ENCODE measurements around the gene H3-3A. TPM values are rescaled to one million over a fixed set of nuclear protein-coding genes. Genes with fewer than 3 reads are reported as not detected.

Gene H3-3A
- total RNA-seq, 1 experiment from 2014 or later: 1,129 TPM

DNA sequence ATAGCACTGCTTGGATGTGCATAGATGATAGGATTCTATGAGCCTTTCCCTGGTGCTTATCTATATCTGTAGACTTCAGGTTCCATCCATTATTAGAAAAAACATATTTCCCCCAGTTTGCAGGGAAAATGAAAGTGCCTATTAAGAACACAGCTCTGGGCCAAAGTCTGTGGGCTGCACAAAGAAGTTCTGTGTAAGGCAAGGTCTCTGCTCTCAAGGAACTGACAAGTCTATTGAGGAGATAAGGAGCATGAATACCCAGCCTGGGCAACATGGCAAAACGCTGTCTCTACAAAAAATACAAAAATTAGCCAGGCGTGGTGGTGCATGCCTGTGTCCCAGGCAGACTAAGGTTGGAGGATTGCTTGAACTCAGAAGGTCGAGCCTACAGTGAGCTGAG lies 41.1 kb upstream of the H3-3A start:
- no peak overlapping the region for H2BK12ac ChIP-seq (ENCODE audit: insufficient read length, low read depth, low read length)
- Mint-ChIP-seq H3K4me3 (no peak overlapping the region), H3K9me3 (no peaks in the 10 kb centered on the region), H3K4me1 (no peaks in the 10 kb centered on the region), H3K27me3 (ENCODE audit: low read depth) (peaks cover 3% of the 10 kb centered on the region; the same call in 1 of the 2 replicates), H3K27ac (no peak overlapping the region), H3K36me3 (ENCODE audit: insufficient read depth in 1 of 3, low read depth in 3 of 3) (no peaks in the 10 kb centered on the region)
- no peaks in the 10 kb centered on the region for H3K27me3 ChIP-seq (ENCODE audit: insufficient read depth, low read length)
- no peaks in the 10 kb centered on the region for H3K79me2 ChIP-seq (ENCODE audit: insufficient read depth, low read length)
- no peak overlapping the region for H3K27ac ChIP-seq (ENCODE audit: insufficient read length, low read depth, low read length)
- no peak overlapping the region for H4K8ac ChIP-seq (replicated peaks; ENCODE audit: insufficient read length, low read depth, low read length)
- H2AK5ac ChIP-seq (ENCODE audit: insufficient read length, low read length): no peak overlapping the region
- H3K9ac ChIP-seq (ENCODE audit: extremely low read depth, insufficient read length, low read length): no peak overlapping the region
- no peaks in the 10 kb centered on the region for H3K23me2 ChIP-seq (ENCODE audit: insufficient read length, low read depth, low read length, poor library complexity, severe bottlenecking)
- H3K14ac ChIP-seq (ENCODE audit: insufficient read depth, low read length): no peak overlapping the region
- no peak overlapping the region for H2BK120ac ChIP-seq (ENCODE audit: low read depth, low read length, poor library complexity, severe bottlenecking)
- H3K79me1 ChIP-seq (ENCODE audit: insufficient read depth, low read depth, low read length, poor library complexity, severe bottlenecking): no peaks in the 10 kb centered on the region
- no peak overlapping the region for H2BK5ac ChIP-seq (ENCODE audit: insufficient read length, low read length)
- no peak for TF ChIP-seq CTCF (conservative IDR thresholded peaks at IDR 0.05)
- H2BK15ac ChIP-seq (ENCODE audit: low read depth, low read length): no peak overlapping the region
- H4K20me1 ChIP-seq (ENCODE audit: control insufficient read depth, insufficient read depth, insufficient read length): no peaks in the 10 kb centered on the region
- no peak overlapping the region for H3K4ac ChIP-seq (ENCODE audit: low read depth, low read length)
- DNase-seq: no peak
- no peak overlapping the region for H3K56ac ChIP-seq (ENCODE audit: insufficient read length, low read depth, low read length)
- H4K5ac ChIP-seq (ENCODE audit: insufficient read length, low read depth, low read length): no peak overlapping the region
- no peaks in the 10 kb centered on the region for H3K9me3 ChIP-seq (ENCODE audit: control insufficient read depth, low read depth, low read length)
- H3T11ph ChIP-seq (ENCODE audit: low read length): no peak overlapping the region
- no peak overlapping the region for H2AFZ ChIP-seq (ENCODE audit: low read length)
- no peak overlapping the region for H3K4me2 ChIP-seq (ENCODE audit: insufficient read depth, insufficient read length, low read length)
- no CpG with 5 or more reads among the region's 3 CpGs for WGBS (ENCODE audit: extremely low coverage, insufficient read length, low lambda C conversion rate)
- no peak overlapping the region for H3K23ac ChIP-seq (ENCODE audit: insufficient read length, low read depth, low read length)
- H2BK20ac ChIP-seq (ENCODE audit: low read depth, low read length, poor library complexity, severe bottlenecking): no peak overlapping the region
- no peak overlapping the region for H3K18ac ChIP-seq (ENCODE audit: insufficient read length, low read depth, low read length)
- H3K4me1 ChIP-seq (ENCODE audit: insufficient read depth, low read length): no peaks in the 10 kb centered on the region
- H4K91ac ChIP-seq (ENCODE audit: insufficient read length, low read depth, low read length): no peak overlapping the region
